Measurements from ENCODE around the gene GFAP. TPM values are rescaled to one million over a fixed set of nuclear protein-coding genes. Genes with fewer than 3 reads are reported as not detected.

The GFAP gene
- total RNA-seq, 1 donor from 2014 or later: 4.1 TPM

DNA sequence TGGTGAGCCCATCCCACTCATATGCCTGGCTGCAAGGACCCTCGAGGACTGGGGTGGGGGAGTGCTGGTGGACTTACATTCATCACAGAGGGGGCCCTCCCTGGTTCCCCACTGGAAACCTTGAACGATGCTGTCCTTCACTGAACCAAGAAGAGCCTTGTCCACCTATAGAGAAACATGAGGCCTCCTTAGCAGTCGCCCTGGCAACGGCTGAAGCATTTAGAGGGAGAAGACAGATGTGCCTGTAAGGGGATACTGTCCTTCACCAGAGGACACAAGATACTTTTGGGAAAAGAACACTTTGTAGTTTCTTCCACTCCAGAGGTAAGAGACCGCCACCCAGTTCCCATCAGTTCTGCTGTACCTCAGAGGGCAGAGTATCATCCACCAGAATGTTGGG, 61.1 kb downstream of the GFAP start:
- Histone ChIP-seq H3K9me3 (replicated peaks) (no peaks in the 10 kb centered on the region), H3K27ac (replicated peaks) (no peak overlapping the region), H3K27me3 (ENCODE audit: low read depth) (no peaks in the 10 kb centered on the region), H3K4me3 (no peak overlapping the region), H3K4me1 (no peaks in the 10 kb centered on the region), H3K36me3 (peaks cover 95% of the 10 kb centered on the region)
- TF ChIP-seq, protein P1, sequence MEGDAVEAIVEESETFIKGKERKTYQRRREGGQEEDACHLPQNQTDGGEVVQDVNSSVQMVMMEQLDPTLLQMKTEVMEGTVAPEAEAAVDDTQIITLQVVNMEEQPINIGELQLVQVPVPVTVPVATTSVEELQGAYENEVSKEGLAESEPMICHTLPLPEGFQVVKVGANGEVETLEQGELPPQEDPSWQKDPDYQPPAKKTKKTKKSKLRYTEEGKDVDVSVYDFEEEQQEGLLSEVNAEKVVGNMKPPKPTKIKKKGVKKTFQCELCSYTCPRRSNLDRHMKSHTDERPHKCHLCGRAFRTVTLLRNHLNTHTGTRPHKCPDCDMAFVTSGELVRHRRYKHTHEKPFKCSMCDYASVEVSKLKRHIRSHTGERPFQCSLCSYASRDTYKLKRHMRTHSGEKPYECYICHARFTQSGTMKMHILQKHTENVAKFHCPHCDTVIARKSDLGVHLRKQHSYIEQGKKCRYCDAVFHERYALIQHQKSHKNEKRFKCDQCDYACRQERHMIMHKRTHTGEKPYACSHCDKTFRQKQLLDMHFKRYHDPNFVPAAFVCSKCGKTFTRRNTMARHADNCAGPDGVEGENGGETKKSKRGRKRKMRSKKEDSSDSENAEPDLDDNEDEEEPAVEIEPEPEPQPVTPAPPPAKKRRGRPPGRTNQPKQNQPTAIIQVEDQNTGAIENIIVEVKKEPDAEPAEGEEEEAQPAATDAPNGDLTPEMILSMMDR (IDR thresholded peaks at IDR 0.05; ENCODE audit: borderline replicate concordance): no peak
- no peak for DNase-seq
- intact Hi-C loops (cut with micrococcal nuclease): no loop called here

Small RNA genes within 50 kb of the gene (microRNA-seq; reads per million reads assigned to microRNA genes)
- gene MIR6783: not detected

Other genes starting within 250 kb of the GFAP start
- 28.8 TPM for gene CCDC43, start 225.7 kb downstream of the GFAP start, total RNA-seq
- 5.7 TPM for gene DBF4B, start 206.8 kb downstream of the GFAP start, total RNA-seq
- 7.3 TPM for gene ADAM11, start 156.5 kb downstream of the GFAP start, total RNA-seq
- 18.8 TPM for gene GJC1, start 85.2 kb downstream of the GFAP start, total RNA-seq
- gene HIGD1B, start 67.6 kb downstream of the GFAP start, total RNA-seq: 18.3 TPM
- gene EFTUD2, start 16.1 kb downstream of the GFAP start, total RNA-seq: 62.0 TPM
- gene KIF18B, start 32.3 kb upstream of the GFAP start, total RNA-seq: 0.49 TPM
- 0.74 TPM for gene C1QL1, start 52.8 kb upstream of the GFAP start, total RNA-seq
- gene DCAKD, start 136.1 kb upstream of the GFAP start, total RNA-seq: 25.9 TPM
- gene NMT1, start 145.8 kb upstream of the GFAP start, total RNA-seq: 86.0 TPM
- gene PLCD3, start 217.0 kb upstream of the GFAP start, total RNA-seq: 146 TPM
- 6.4 TPM for gene ACBD4, start 220.2 kb upstream of the GFAP start, total RNA-seq
- 28.8 TPM for gene HEXIM1, start 233.0 kb upstream of the GFAP start, total RNA-seq
- gene HEXIM2, start 246.4 kb upstream of the GFAP start, total RNA-seq: 7.0 TPM

Measured in left ventricle myocardium inferior (tissue), 1 donor.